Adrenal gland (tissue), 12 donors: ENCODE measurements around the gene CACNA1F. TPM values are rescaled to one million over a fixed set of nuclear protein-coding genes. Genes with fewer than 3 reads are reported as not detected.

Experiments
- DNase-seq, 7 donors: peaks; one replicate each; pipeline ENCODE4 v3.0.0-alpha.2; 2019 to 2020
- H3K27ac ChIP-seq, 5 donors: fragments of 200-600 bp; sonication (generic) in 4 of 5; 1 replicate in 3 of 5; 2 replicates in 2 of 5; pipeline versions ENCODE4 v1.5.1 to v1.8.0; 2016 to 2020; ENCODE audit warnings: mild to moderate bottlenecking in 1 of 5
- H3K27me3 ChIP-seq: fragments of 200-600 bp; 2 replicates; pipeline ENCODE4 v1.8.0; 2021
- H3K36me3 ChIP-seq, 2 donors: fragments of 200-600 bp; replicated peaks in 1 of 2; 1 replicate in 1 of 2; 2 replicates in 1 of 2; pipeline versions ENCODE4 v1.5.1 to v1.8.0; 2018 to 2022
- H3K4me1 ChIP-seq, 2 donors: fragments of 200-600 bp; replicated peaks in 1 of 2; 1 replicate in 1 of 2; 2 replicates in 1 of 2; pipeline versions ENCODE4 v1.5.1 to v1.8.0; 2018 to 2021
- H3K4me3 ChIP-seq, 4 donors: fragments of 200-600 bp; sonication (generic) in 3 of 4; one replicate each; pipeline ENCODE4 v1.5.1; 2016 to 2018
- H3K9me3 ChIP-seq, 3 donors: fragments of 200-600 bp; sonication (generic) in 1 of 3; replicated peaks in 1 of 3; 1 replicate in 2 of 3; 2 replicates in 1 of 3; pipeline versions ENCODE4 v1.5.1 to v1.8.0; 2016 to 2021
- CTCF ChIP-seq, 6 experiments: fragments of 450-650 bp in 4 of 6; fragments of 200-600 bp in 2 of 6; sonication (generic) in 1 of 6; IDR thresholded peaks; 1 replicate in 5 of 6; 2 replicates in 1 of 6; pipeline versions ENCODE4 v1.5.1 to v1.8.0; 2016 to 2021; ENCODE audit warnings: antibody characterized with exemption in 6 of 6, mild to moderate bottlenecking in 2 of 6, moderate library complexity in 1 of 6
- POLR2A ChIP-seq, 2 donors: fragments of 450-650 bp; IDR thresholded peaks; one replicate each; pipeline ENCODE4 v1.6.1; 2017; ENCODE audit warnings: antibody characterized with exemption in 2 of 2, mild to moderate bottlenecking in 2 of 2, moderate library complexity in 1 of 2
- WGBS, 4 donors: extraction: QIAGEN DNeasy Blood & Tissue Kit in 2 of 4; methylation state at CpG; one replicate each; pipeline versions ENCODE4 v1.1.5 to v1.1.7; 2013 to 2017; 5-methylcytosine and 5-hydroxymethylcytosine counted together
- intact Hi-C, 2 donors: fragments of 100-400 bp; cut with DNase I; formaldehyde crosslinking; loops; one replicate each; pipeline versions ENCODE4 v1.14.1 to v1.15.0; 2022 to 2023
- polyA plus RNA-seq, 3 donors: library from polyadenylated mRNA; stranded (reverse); fragments of 200-250 nt in 2 of 3; fragments of 350-450 nt in 1 of 3; fragmentation: Illumina TruSeq in 1 of 3; extraction: RNeasy Lipid Tissue Mini Kit (QIAGEN cat#74804) in 1 of 3; gene quantifications; one replicate each; pipeline ENCODE4 v1.2.3, GENCODE V29; 2013 to 2014
- total RNA-seq, 9 donors: library from RNA; depleted of rRNA in 4 of 9; stranded (reverse); fragments of >200 nt in 4 of 9; fragments of 120-200 nt in 1 of 9; fragmentation: NEBNext Ultra II Directional in 1 of 9; extraction: Animal tissue kit (Norgen Biotek cat#: 25700) in 1 of 9; gene quantifications; one replicate each; pipeline versions ENCODE4 v1.1.0 to v1.2.4, GENCODE V29; 2013 to 2023
- donor health status: healthy with polysubstance abuse.
- donor health status: Bipolar disorder and iron deficiency.
- donor health status: DM: yes; HTN: yes; CAD: no.
- donor health status: DM: no; HTN: no; CAD: no.
- donor health status: DM: no; HTN: no; CAD: no.
- donor health status: DM: yes; HTN: yes; CAD: no.

The CACNA1F gene
- total and polyA plus RNA-seq, 12 donors, result 0.13 to 0.24 (median 0.17) TPM; not detected in 7

- intact Hi-C loops, result no loop called here
- H3K27ac ChIP-seq, result no peak overlapping the region
- DNase-seq, result no peak
- no peak overlapping the region for H3K4me3 ChIP-seq
- H3K36me3 ChIP-seq, result no peaks in the 10 kb centered on the region
- H3K4me1 ChIP-seq, result no peaks in the 10 kb centered on the region
- no peaks in the 10 kb centered on the region for H3K27me3 ChIP-seq
- 44 to 90% (median 67%) methylated on average over 1 of the region's 1 CpG for WGBS, 4 donors
- H3K9me3 ChIP-seq, result no peaks in the 10 kb centered on the region
- TF ChIP-seq POLR2A (IDR thresholded peaks at IDR 0.05) (no peak), CTCF (IDR thresholded peaks at IDR 0.05) (no peak)
Measured at GRCh38 chrX:49262603-49263002, 29.5 kb upstream of the CACNA1F start.

DNA sequence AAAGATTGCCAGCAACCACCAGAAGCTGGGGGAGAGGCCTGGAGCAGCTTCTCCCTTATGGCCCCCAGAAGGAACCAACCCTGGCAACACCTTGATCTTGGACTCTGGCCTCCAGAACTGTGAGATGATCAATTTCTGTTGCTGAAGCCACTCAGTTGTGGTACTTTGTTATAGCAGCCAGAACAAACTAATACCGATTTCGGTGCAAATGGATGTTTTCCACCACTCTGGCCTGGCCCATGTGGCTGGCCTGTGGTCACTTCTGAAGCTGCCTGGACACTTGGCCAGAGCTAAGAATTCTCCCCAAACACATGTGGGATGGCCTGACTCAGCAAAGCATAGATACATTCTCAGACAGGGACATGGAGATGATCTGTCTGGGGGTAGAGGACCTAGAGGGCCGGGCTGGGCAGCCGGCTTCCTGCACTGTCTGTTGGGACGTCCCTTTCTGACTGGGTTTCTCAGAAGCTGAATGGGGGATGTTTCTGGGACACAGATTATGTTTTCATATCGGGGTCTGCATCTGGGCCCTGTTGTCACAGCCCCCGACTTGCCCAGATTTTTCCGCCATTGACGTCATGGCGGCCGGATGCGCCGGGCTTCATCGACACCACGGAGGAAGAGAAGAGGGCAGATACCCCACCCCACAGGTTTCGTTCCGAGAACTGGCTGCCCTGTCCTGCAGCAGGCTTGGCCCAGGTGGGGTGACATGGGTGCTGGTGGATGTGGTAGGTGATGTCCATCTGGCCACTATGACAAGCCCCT is 27.3 kb upstream of the CACNA1F start:
- no peak for DNase-seq
- no peak overlapping the region for H3K4me3 ChIP-seq
- no peaks in the 10 kb centered on the region for H3K36me3 ChIP-seq
- H3K27ac ChIP-seq, result no peak overlapping the region
- H3K4me1 ChIP-seq, result no peaks in the 10 kb centered on the region
- no peaks in the 10 kb centered on the region for H3K9me3 ChIP-seq
- TF ChIP-seq CTCF (IDR thresholded peaks at IDR 0.05), result no peak
- no peak for TF ChIP-seq POLR2A (IDR thresholded peaks at IDR 0.05)
- intact Hi-C loops, result no loop called here
- H3K27me3 ChIP-seq, result peaks cover 4% of the 10 kb centered on the region
- 88 to 94% (median 89%) methylated on average over 11 to 17 of the region's 17 CpGs; no CpG with 5 or more reads in 1 of the 4 donors for WGBS, 4 donors

GRCh38 chrX:49258749-49259124 is 25.6 kb upstream of the CACNA1F start:
- DNase-seq, result no peak
- Histone ChIP-seq H3K9me3 (no peaks in the 10 kb centered on the region), H3K27ac (no peak overlapping the region), H3K4me1 (no peaks in the 10 kb centered on the region), H3K36me3 (no peaks in the 10 kb centered on the region), H3K4me3 (no peak overlapping the region), H3K27me3 (peaks cover 4% of the 10 kb centered on the region)
- WGBS, 4 donors, result 88 to 91% (median 88%) methylated on average over 1 to 5 of the region's 5 CpGs
- intact Hi-C loops, result no loop called here
- TF ChIP-seq POLR2A (IDR thresholded peaks at IDR 0.05) (no peak), CTCF (IDR thresholded peaks at IDR 0.05) (no peak)

DNA sequence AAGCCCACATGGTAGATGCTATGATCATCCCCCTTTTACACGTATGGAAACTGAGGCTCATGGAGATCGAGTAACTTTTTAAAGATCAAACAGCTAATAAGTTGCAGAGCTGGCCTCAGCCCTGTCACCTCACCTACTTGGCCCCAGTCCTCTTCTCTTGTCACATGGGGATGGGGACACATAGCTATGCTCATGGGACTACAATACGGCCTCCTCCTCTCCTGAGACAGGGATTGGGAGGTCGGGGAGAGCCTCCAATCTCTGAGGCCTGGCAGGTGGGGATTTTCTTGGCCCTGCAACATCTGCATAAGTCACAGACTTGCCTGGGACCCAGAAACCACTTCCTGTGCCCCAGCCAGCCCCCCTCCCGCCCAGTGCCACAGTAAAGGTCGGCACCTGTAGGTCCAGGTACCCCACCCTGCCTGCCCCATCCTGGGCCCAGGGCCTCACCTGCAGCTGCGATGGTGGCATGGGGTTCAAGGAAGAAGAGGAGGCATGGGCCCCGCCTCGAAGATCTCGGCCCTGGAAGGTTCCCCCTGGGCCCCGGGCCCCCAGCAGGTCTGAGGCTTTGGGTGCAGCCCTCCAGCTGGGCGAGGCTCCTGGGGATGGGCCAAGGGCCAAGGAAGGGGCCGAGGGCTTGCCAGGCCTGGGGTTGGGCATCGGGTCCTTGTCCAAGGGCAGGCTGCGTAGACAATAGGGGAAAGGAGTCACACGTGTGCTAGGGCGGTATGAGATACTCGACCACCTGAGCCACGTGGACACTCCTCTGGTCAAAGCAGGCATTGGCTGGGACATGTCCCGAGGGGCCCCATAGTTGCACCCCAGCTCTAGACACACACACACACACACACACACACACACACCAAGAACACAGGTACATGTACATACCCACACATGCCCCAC is 25.0 kb upstream of the CACNA1F start:
- Histone ChIP-seq H3K36me3 (no peaks in the 10 kb centered on the region), H3K4me3 (no peak overlapping the region), H3K9me3 (no peaks in the 10 kb centered on the region), H3K27me3 (peaks cover 4% of the 10 kb centered on the region), H3K27ac (no peak overlapping the region), H3K4me1 (no peaks in the 10 kb centered on the region)
- TF ChIP-seq CTCF (IDR thresholded peaks at IDR 0.05) (no peak), POLR2A (IDR thresholded peaks at IDR 0.05) (no peak)
- DNase-seq, result no peak
- 60 to 78% (median 77%) methylated on average over 8 to 20 of the region's 20 CpGs for WGBS, 4 donors
- intact Hi-C loops, result no loop called here
